ENCODE data around the gene UBL3. TPM values are rescaled to one million over a fixed set of nuclear protein-coding genes. Genes with fewer than 3 reads are reported as not detected.

The UBL3 gene
- total and polyA plus RNA-seq, 10 of the 15 experiments (the other 5 are each of a cell fraction or from before 2014, with no cell fraction given) = 5.5 to 13.7 (median 10.6) TPM

- TF ChIP-seq, protein P1, sequence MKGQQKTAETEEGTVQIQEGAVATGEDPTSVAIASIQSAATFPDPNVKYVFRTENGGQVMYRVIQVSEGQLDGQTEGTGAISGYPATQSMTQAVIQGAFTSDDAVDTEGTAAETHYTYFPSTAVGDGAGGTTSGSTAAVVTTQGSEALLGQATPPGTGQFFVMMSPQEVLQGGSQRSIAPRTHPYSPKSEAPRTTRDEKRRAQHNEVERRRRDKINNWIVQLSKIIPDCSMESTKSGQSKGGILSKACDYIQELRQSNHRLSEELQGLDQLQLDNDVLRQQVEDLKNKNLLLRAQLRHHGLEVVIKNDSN (IDR thresholded peaks at IDR 0.05; ENCODE audit: borderline replicate concordance, extremely low read length, insufficient read depth, low read depth, low read length) = no peak
- TF ChIP-seq NFXL1 (IDR thresholded peaks at IDR 0.05; ENCODE audit: borderline replicate concordance) (no peak), TCF12 (IDR thresholded peaks at IDR 0.05; ENCODE audit: low read depth, low read length) (no peak), LARP7 (IDR thresholded peaks at IDR 0.05) (no peak), DPF2 (IDR thresholded peaks at IDR 0.05) (peak; percentile 35; the same call in 1 of the 2 replicates), FOXM1 (IDR thresholded peaks at IDR 0.05; ENCODE audit: low read depth, low read length) (0 out of 2 replicates have a peak, but pooled peaks have one; percentile 15), RAD51 (IDR thresholded peaks at IDR 0.05) (no peak), CEBPB (IDR thresholded peaks at IDR 0.05; ENCODE audit: borderline replicate concordance in 1 of 2, low read depth in 2 of 2, low read length in 2 of 2) (no peak), ATF7 (IDR thresholded peaks at IDR 0.05; ENCODE audit: low read depth) (0 out of 2 replicates have a peak, but pooled peaks have one; percentile 30), EED (IDR thresholded peaks at IDR 0.05; ENCODE audit: low read depth) (peak; percentile 71), MAX (IDR thresholded peaks at IDR 0.05; ENCODE audit: low read depth, low read length) (no peak), JUNB (IDR thresholded peaks at IDR 0.05) (no peak), BCL3 (IDR thresholded peaks at IDR 0.05; ENCODE audit: borderline replicate concordance, insufficient read depth, low read depth, low read length, poor library complexity, severe bottlenecking) (no peak), RB1 (IDR thresholded peaks at IDR 0.05; ENCODE audit: borderline replicate concordance) (no peak), MTA2 (IDR thresholded peaks at IDR 0.05; ENCODE audit: low read depth) (0 out of 2 replicates have a peak, but pooled peaks have one; percentile 10), SPI1 (IDR thresholded peaks at IDR 0.05; ENCODE audit: borderline replicate concordance, insufficient read depth, low read depth, low read length) (peak; percentile 71; the same call in 1 of the 2 replicates)
- TF ChIP-seq, protein P2, sequence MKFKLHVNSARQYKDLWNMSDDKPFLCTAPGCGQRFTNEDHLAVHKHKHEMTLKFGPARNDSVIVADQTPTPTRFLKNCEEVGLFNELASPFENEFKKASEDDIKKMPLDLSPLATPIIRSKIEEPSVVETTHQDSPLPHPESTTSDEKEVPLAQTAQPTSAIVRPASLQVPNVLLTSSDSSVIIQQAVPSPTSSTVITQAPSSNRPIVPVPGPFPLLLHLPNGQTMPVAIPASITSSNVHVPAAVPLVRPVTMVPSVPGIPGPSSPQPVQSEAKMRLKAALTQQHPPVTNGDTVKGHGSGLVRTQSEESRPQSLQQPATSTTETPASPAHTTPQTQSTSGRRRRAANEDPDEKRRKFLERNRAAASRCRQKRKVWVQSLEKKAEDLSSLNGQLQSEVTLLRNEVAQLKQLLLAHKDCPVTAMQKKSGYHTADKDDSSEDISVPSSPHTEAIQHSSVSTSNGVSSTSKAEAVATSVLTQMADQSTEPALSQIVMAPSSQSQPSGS (IDR thresholded peaks at IDR 0.05; ENCODE audit: low read length) = 0 out of 2 replicates have a peak, but pooled peaks have one; percentile 4
- TF ChIP-seq, protein P3, sequence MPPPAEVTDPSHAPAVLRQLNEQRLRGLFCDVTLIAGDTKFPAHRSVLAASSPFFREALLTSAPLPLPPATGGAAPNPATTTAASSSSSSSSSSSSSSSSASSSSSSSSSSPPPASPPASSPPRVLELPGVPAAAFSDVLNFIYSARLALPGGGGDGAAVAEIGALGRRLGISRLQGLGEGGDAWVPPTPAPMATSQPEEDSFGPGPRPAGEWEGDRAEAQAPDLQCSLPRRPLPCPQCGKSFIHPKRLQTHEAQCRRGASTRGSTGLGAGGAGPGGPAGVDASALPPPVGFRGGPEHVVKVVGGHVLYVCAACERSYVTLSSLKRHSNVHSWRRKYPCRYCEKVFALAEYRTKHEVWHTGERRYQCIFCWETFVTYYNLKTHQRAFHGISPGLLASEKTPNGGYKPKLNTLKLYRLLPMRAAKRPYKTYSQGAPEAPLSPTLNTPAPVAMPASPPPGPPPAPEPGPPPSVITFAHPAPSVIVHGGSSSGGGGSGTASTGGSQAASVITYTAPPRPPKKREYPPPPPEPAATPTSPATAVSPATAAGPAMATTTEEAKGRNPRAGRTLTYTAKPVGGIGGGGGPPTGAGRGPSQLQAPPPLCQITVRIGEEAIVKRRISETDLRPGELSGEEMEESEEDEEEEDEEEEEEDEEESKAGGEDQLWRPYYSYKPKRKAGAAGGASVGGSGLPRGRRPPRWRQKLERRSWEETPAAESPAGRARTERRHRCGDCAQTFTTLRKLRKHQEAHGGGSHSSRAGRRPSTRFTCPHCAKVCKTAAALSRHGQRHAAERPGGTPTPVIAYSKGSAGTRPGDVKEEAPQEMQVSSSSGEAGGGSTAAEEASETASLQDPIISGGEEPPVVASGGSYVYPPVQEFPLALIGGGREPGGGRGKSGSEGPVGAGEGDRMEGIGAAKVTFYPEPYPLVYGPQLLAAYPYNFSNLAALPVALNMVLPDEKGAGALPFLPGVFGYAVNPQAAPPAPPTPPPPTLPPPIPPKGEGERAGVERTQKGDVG (CRISPR knock-in tag; IDR thresholded peaks at IDR 0.05) = no peak
- TF ChIP-seq, protein P4, sequence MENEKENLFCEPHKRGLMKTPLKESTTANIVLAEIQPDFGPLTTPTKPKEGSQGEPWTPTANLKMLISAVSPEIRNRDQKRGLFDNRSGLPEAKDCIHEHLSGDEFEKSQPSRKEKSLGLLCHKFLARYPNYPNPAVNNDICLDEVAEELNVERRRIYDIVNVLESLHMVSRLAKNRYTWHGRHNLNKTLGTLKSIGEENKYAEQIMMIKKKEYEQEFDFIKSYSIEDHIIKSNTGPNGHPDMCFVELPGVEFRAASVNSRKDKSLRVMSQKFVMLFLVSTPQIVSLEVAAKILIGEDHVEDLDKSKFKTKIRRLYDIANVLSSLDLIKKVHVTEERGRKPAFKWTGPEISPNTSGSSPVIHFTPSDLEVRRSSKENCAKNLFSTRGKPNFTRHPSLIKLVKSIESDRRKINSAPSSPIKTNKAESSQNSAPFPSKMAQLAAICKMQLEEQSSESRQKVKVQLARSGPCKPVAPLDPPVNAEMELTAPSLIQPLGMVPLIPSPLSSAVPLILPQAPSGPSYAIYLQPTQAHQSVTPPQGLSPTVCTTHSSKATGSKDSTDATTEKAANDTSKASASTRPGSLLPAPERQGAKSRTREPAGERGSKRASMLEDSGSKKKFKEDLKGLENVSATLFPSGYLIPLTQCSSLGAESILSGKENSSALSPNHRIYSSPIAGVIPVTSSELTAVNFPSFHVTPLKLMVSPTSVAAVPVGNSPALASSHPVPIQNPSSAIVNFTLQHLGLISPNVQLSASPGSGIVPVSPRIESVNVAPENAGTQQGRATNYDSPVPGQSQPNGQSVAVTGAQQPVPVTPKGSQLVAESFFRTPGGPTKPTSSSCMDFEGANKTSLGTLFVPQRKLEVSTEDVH (IDR thresholded peaks at IDR 0.05; ENCODE audit: low read depth, partially characterized antibody) = no peak
These were observed 117.2 kb downstream of the UBL3 start (continued) for GRCh38 chr13:29733147-29733611.
